Subcutaneous abdominal adipose tissue (tissue), 5 donors: ENCODE results near the gene CAPS2.

ENCODE experiments used
- H3K27ac ChIP-seq: one replicate; pipeline ENCODE4 v1.7.0; 2013; ENCODE audit warnings: low read depth, mild to moderate bottlenecking, inconsistent platforms, low read length, moderate library complexity
- H3K27me3 ChIP-seq, 5 donors: one replicate each; pipeline ENCODE4 v1.7.0; 2013; ENCODE audit warnings: low read length in 5 of 5, inconsistent platforms in 1 of 5; ENCODE audit not compliant: control insufficient read depth in 5 of 5, insufficient read depth in 4 of 5
- H3K36me3 ChIP-seq, 5 donors: one replicate each; pipeline ENCODE4 v1.7.0; 2013; ENCODE audit warnings: low read length in 5 of 5; ENCODE audit not compliant: control insufficient read depth in 5 of 5, insufficient read depth in 5 of 5
- H3K4me1 ChIP-seq, 5 donors: one replicate each; pipeline ENCODE4 v1.7.0; 2013; ENCODE audit warnings: low read length in 5 of 5, mild to moderate bottlenecking in 3 of 5, moderate library complexity in 1 of 5; ENCODE audit not compliant: control insufficient read depth in 5 of 5, insufficient read depth in 5 of 5
- H3K4me3 ChIP-seq, 5 donors: one replicate each; pipeline ENCODE4 v1.7.0; 2013; ENCODE audit warnings: low read length in 5 of 5, low read depth in 1 of 5
- H3K9ac ChIP-seq, 5 donors: one replicate each; pipeline ENCODE4 v1.7.0; 2013; ENCODE audit warnings: low read length in 5 of 5, mild to moderate bottlenecking in 4 of 5, moderate library complexity in 3 of 5
- H3K9me3 ChIP-seq, 5 donors: one replicate each; pipeline ENCODE4 v1.7.0; 2013; ENCODE audit warnings: low read length in 5 of 5; ENCODE audit not compliant: control insufficient read depth in 5 of 5
- donor health status: healthy.
- donor health status: healthy.
- donor health status: healthy.
- donor health status: healthy.
- donor health status: healthy.

The CAPS2 gene

GRCh38 chr12:75311369-75311768, 18.8 kb downstream of the CAPS2 start:
- Histone ChIP-seq H3K9me3 (no peaks in the 10 kb centered on the region), H3K27me3 (no peaks in the 10 kb centered on the region), H3K4me3 (no peak overlapping the region), H3K36me3 (peaks cover 0 to 7% (median 0%) of the 10 kb centered on the region in 5 donors), H3K27ac (no peak overlapping the region), H3K9ac (no peak overlapping the region), H3K4me1 (no peaks in the 10 kb centered on the region)

GRCh38 chr12:75308279-75308678, 21.8 kb downstream of the CAPS2 start:
- H3K27ac ChIP-seq = no peak overlapping the region
- H3K9me3 ChIP-seq = peaks cover 0 to 4% (median 2%) of the 10 kb centered on the region in 5 donors
- no peak overlapping the region for H3K4me3 ChIP-seq
- H3K36me3 ChIP-seq = peaks cover 0 to 19% (median 8%) of the 10 kb centered on the region in 5 donors
- no peaks in the 10 kb centered on the region for H3K4me1 ChIP-seq
- H3K9ac ChIP-seq = no peak overlapping the region
- no peaks in the 10 kb centered on the region for H3K27me3 ChIP-seq

- no peaks in the 10 kb centered on the region for H3K27me3 ChIP-seq
Measured at GRCh38 chr12:75305412-75306332, 24.5 kb downstream of the CAPS2 start.

GRCh38 chr12:75302781-75303180, 27.3 kb downstream of the CAPS2 start:
- H3K9ac ChIP-seq = no peak overlapping the region
- peaks cover 0 to 19% (median 8%) of the 10 kb centered on the region in 5 donors for H3K36me3 ChIP-seq
- H3K4me3 ChIP-seq = no peak overlapping the region

More at GRCh38 chr12:75305412-75306332, 24.5 kb downstream of the CAPS2 start:
- Histone ChIP-seq H3K9ac (no peak overlapping the region), H3K27ac (no peak overlapping the region), H3K36me3 (peaks cover 0 to 19% (median 8%) of the 10 kb centered on the region in 5 donors), H3K9me3 (peaks cover 0 to 4% (median 2%) of the 10 kb centered on the region in 5 donors), H3K4me3 (no peak overlapping the region), H3K4me1 (no peaks in the 10 kb centered on the region)

GRCh38 chr12:75302225-75302624, 27.9 kb downstream of the CAPS2 start:
- H3K4me1 ChIP-seq = no peaks in the 10 kb centered on the region
- no peak overlapping the region for H3K9ac ChIP-seq
- H3K36me3 ChIP-seq = peaks cover 0 to 20% (median 8%) of the 10 kb centered on the region in 5 donors
- peaks cover 0 to 4% (median 2%) of the 10 kb centered on the region in 5 donors for H3K9me3 ChIP-seq
- H3K27ac ChIP-seq = no peak overlapping the region
- no peak overlapping the region for H3K4me3 ChIP-seq
- H3K27me3 ChIP-seq = no peaks in the 10 kb centered on the region

More at GRCh38 chr12:75302781-75303180, 27.3 kb downstream of the CAPS2 start:
- peaks cover 0 to 4% (median 2%) of the 10 kb centered on the region in 5 donors for H3K9me3 ChIP-seq
- H3K4me1 ChIP-seq = no peaks in the 10 kb centered on the region
- no peaks in the 10 kb centered on the region for H3K27me3 ChIP-seq
- H3K27ac ChIP-seq = no peak overlapping the region

GRCh38 chr12:75294797-75295196, 35.3 kb downstream of the CAPS2 start:
- no peaks in the 10 kb centered on the region for H3K9me3 ChIP-seq
- H3K36me3 ChIP-seq = peaks cover 0 to 6% (median 0%) of the 10 kb centered on the region in 5 donors
- H3K4me3 ChIP-seq = no peak overlapping the region
- no peaks in the 10 kb centered on the region for H3K4me1 ChIP-seq
- no peaks in the 10 kb centered on the region for H3K27me3 ChIP-seq
- no peak overlapping the region for H3K27ac ChIP-seq
- no peak overlapping the region for H3K9ac ChIP-seq

- H3K27me3 ChIP-seq = no peaks in the 10 kb centered on the region
- H3K4me3 ChIP-seq = no peak overlapping the region
Measured at GRCh38 chr12:75294336-75294735, 35.8 kb downstream of the CAPS2 start.

GRCh38 chr12:75291014-75291413, 39.1 kb downstream of the CAPS2 start:
- Histone ChIP-seq H3K36me3 (peaks cover 0 to 3% (median 0%) of the 10 kb centered on the region in 5 donors), H3K9ac (no peak overlapping the region), H3K27me3 (no peaks in the 10 kb centered on the region), H3K9me3 (no peaks in the 10 kb centered on the region), H3K4me1 (no peaks in the 10 kb centered on the region), H3K27ac (no peak overlapping the region), H3K4me3 (no peak overlapping the region)

More at GRCh38 chr12:75294336-75294735, 35.8 kb downstream of the CAPS2 start:
- no peaks in the 10 kb centered on the region for H3K9me3 ChIP-seq
- H3K9ac ChIP-seq = no peak overlapping the region
- H3K4me1 ChIP-seq = no peaks in the 10 kb centered on the region
- peaks cover 0 to 6% (median 0%) of the 10 kb centered on the region in 5 donors for H3K36me3 ChIP-seq
- no peak overlapping the region for H3K27ac ChIP-seq

- no peak overlapping the region for H3K9ac ChIP-seq
- no peaks in the 10 kb centered on the region for H3K9me3 ChIP-seq
- peaks cover 0 to 3% (median 0%) of the 10 kb centered on the region in 5 donors for H3K36me3 ChIP-seq
- no peak overlapping the region for H3K27ac ChIP-seq
- H3K27me3 ChIP-seq = no peaks in the 10 kb centered on the region
- H3K4me3 ChIP-seq = no peak overlapping the region
- H3K4me1 ChIP-seq = no peaks in the 10 kb centered on the region
Measured at GRCh38 chr12:75289753-75290152, 40.4 kb downstream of the CAPS2 start.

GRCh38 chr12:75288860-75289259, 41.3 kb downstream of the CAPS2 start:
- no peaks in the 10 kb centered on the region for H3K4me1 ChIP-seq
- no peaks in the 10 kb centered on the region for H3K9me3 ChIP-seq
- peaks cover 0 to 3% (median 0%) of the 10 kb centered on the region in 5 donors for H3K36me3 ChIP-seq
- H3K9ac ChIP-seq = no peak overlapping the region
- H3K4me3 ChIP-seq = no peak overlapping the region
- H3K27ac ChIP-seq = no peak overlapping the region
- H3K27me3 ChIP-seq = no peaks in the 10 kb centered on the region
